Body of pancreas (tissue), 4 donors: Measurements from ENCODE around the gene GRID2. TPM values are rescaled to one million over a fixed set of nuclear protein-coding genes. Genes with fewer than 3 reads are reported as not detected.
"Not testable (repeated sequence)": the region's sequence is repeated elsewhere in the genome, so short reads cannot be mapped to it uniquely, and the experiment has no call there.

Experiments used
- ATAC-seq: fragments of 150-250 bp; one replicate; pipeline ENCODE4 v1.9.1; 2016
- DNase-seq, 4 donors: peaks; one replicate each; pipeline ENCODE4 v3.0.0-alpha.2; 2019
- H3K27ac ChIP-seq, 4 donors: fragments of 200-600 bp; sonication (generic); 1 replicate in 3 of 4; 2 replicates in 1 of 4; pipeline versions ENCODE4 v1.5.1 to v1.6.1; 2016 to 2019; ENCODE audit warnings: mild to moderate bottlenecking in 1 of 4, mixed read lengths in 1 of 4, moderate library complexity in 1 of 4
- H3K27me3 ChIP-seq, 2 donors: fragments of 200-600 bp; sonication (generic); one replicate each; pipeline ENCODE4 v1.6.0; 2016; ENCODE audit warnings: mild to moderate bottlenecking in 1 of 2
- H3K36me3 ChIP-seq, 2 donors: fragments of 200-600 bp; sonication (generic); replicated peaks in 1 of 2; 2 replicates each; pipeline ENCODE4 v1.5.1; 2016; ENCODE audit warnings: low read depth in 2 of 2; ENCODE audit not compliant: insufficient read depth in 1 of 2
- H3K4me1 ChIP-seq: fragments of 200-600 bp; sonication (generic); one replicate; pipeline ENCODE4 v1.6.0; 2016
- H3K4me3 ChIP-seq, 2 donors: fragments of 200-600 bp; sonication (generic); 1 replicate in 1 of 2; 2 replicates in 1 of 2; pipeline ENCODE4 v1.5.1; 2016 to 2019
- H3K9me3 ChIP-seq, 3 donors: fragments of 200-600 bp; sonication (generic); 1 replicate in 2 of 3; 2 replicates in 1 of 3; pipeline ENCODE4 v1.5.1; 2016
- CTCF ChIP-seq, 7 experiments: fragments of 450-650 bp in 4 of 7; fragments of 200-600 bp in 3 of 7; sonication (generic) in 3 of 7; IDR thresholded peaks; one replicate each; pipeline ENCODE4 v1.5.1; 2016 to 2019; ENCODE audit warnings: antibody characterized with exemption in 7 of 7
- POLR2A ChIP-seq, 3 donors: fragments of 450-650 bp; IDR thresholded peaks; one replicate each; pipeline ENCODE4 v1.6.1; 2016; ENCODE audit warnings: antibody characterized with exemption in 3 of 3, mild to moderate bottlenecking in 2 of 3
- WGBS, 2 donors: methylation state at CpG; one replicate each; pipeline ENCODE4 v1.1.5; 2017; 5-methylcytosine and 5-hydroxymethylcytosine counted together
- intact Hi-C: fragments of 100-400 bp; cut with DNase I; formaldehyde crosslinking; loops from one replicate; pipeline ENCODE4 v1.15.1; 2023
- total RNA-seq, 2 donors: library from RNA; depleted of rRNA; stranded (reverse); fragments of >200 nt; gene quantifications; one replicate each; pipeline ENCODE4 v1.1.0, GENCODE V29; 2016

Gene GRID2
- total RNA-seq, 2 donors from 2014 or later = not detected

- WGBS, 2 donors = 100% methylated on average over 1 of the region's 1 CpG
- DNase-seq (peak; percentile 9 to 27 (median 13)), ATAC-seq (peak; percentile 62)
- TF ChIP-seq POLR2A (IDR thresholded peaks at IDR 0.05) = no peak
- peak; percentile 16 to 61 (median 55) for TF ChIP-seq CTCF (IDR thresholded peaks at IDR 0.05)
- Histone ChIP-seq H3K27ac (no peak overlapping the region), H3K27me3 (no peaks in the 10 kb centered on the region), H3K4me3 (no peak overlapping the region), H3K4me1 (no peaks in the 10 kb centered on the region), H3K36me3 (no peaks in the 10 kb centered on the region), H3K9me3 (no peaks in the 10 kb centered on the region)
- intact Hi-C loops = no loop called here
Observed at GRCh38 chr4:92387459-92388069, 83.8 kb downstream of the GRID2 start.

- Histone ChIP-seq H3K27me3 (no peaks in the 10 kb centered on the region), H3K9me3 (no peaks in the 10 kb centered on the region), H3K4me3 (no peak overlapping the region), H3K36me3 (no peaks in the 10 kb centered on the region), H3K27ac (no peak overlapping the region), H3K4me1 (no peaks in the 10 kb centered on the region)
- WGBS, 2 donors = 81 to 85% methylated on average over 8 of the region's 8 CpGs
- TF ChIP-seq CTCF (IDR thresholded peaks at IDR 0.05) (no peak), POLR2A (IDR thresholded peaks at IDR 0.05) (no peak)
- no peak for DNase-seq
- no peak for ATAC-seq
- intact Hi-C loops = no loop called here
Observed at GRCh38 chr4:92399032-92399431, 95.3 kb downstream of the GRID2 start.

GRCh38 chr4:92403525-92403924 is 99.8 kb downstream of the GRID2 start:
- H3K9me3 ChIP-seq = not testable (repeated sequence)
- 80 to 81% methylated on average over 7 of the region's 7 CpGs for WGBS, 2 donors

GRCh38 chr4:92406488-92406887 is 102.7 kb downstream of the GRID2 start:
- Histone ChIP-seq H3K4me3 (no peak overlapping the region), H3K27me3 (no peaks in the 10 kb centered on the region), H3K9me3 (no peaks in the 10 kb centered on the region), H3K27ac (no peak overlapping the region), H3K36me3 (no peaks in the 10 kb centered on the region), H3K4me1 (no peaks in the 10 kb centered on the region)
- no peak for ATAC-seq
- TF ChIP-seq CTCF (IDR thresholded peaks at IDR 0.05) (no peak), POLR2A (IDR thresholded peaks at IDR 0.05) (no peak)
- intact Hi-C loops = no loop called here
- WGBS, 2 donors = 93 to 94% methylated on average over 1 of the region's 1 CpG
- no peak for DNase-seq

More at GRCh38 chr4:92403525-92403924, 99.8 kb downstream of the GRID2 start:
- H3K27ac ChIP-seq, H3K27me3 ChIP-seq, DNase-seq, intact Hi-C loops, ATAC-seq, H3K4me3 ChIP-seq, H3K36me3 ChIP-seq, H3K4me1 ChIP-seq: not testable (repeated sequence)

GRCh38 chr4:92421920-92422319 is 118.2 kb downstream of the GRID2 start:
- Histone ChIP-seq H3K27ac (no peak overlapping the region), H3K4me3 (no peak overlapping the region), H3K4me1 (no peaks in the 10 kb centered on the region), H3K27me3 (no peaks in the 10 kb centered on the region), H3K36me3 (no peaks in the 10 kb centered on the region), H3K9me3 (no peaks in the 10 kb centered on the region)
- TF ChIP-seq CTCF (IDR thresholded peaks at IDR 0.05) = no peak
- TF ChIP-seq POLR2A (IDR thresholded peaks at IDR 0.05) = no peak
- WGBS, 2 donors = 67 to 72% methylated on average over 2 of the region's 2 CpGs
- DNase-seq = no peak
- ATAC-seq = no peak
- intact Hi-C loops = no loop called here
